Astrocyte (in vitro differentiated cells and primary cell): ENCODE results near the gene TLK2.
"Not testable (repeated sequence)": the region's sequence is repeated elsewhere in the genome, so short reads cannot be mapped to it uniquely, and the experiment has no call there.

Experiments used
- EZH2 ChIP-seq: IDR thresholded peaks from 2 replicates; pipeline ENCODE4 v1.6.1; 2012; ENCODE audit warnings: mild to moderate bottlenecking, low read length, inconsistent platforms; ENCODE audit not compliant: insufficient read depth
- TF ChIP-seq, protein P1 (sequence below): IDR thresholded peaks from 2 replicates; pipeline ENCODE4 v1.5.1; 2011; ENCODE audit warnings: low read depth, mild to moderate bottlenecking, inconsistent platforms, low read length, moderate library complexity; ENCODE audit not compliant: insufficient read depth

DNA sequence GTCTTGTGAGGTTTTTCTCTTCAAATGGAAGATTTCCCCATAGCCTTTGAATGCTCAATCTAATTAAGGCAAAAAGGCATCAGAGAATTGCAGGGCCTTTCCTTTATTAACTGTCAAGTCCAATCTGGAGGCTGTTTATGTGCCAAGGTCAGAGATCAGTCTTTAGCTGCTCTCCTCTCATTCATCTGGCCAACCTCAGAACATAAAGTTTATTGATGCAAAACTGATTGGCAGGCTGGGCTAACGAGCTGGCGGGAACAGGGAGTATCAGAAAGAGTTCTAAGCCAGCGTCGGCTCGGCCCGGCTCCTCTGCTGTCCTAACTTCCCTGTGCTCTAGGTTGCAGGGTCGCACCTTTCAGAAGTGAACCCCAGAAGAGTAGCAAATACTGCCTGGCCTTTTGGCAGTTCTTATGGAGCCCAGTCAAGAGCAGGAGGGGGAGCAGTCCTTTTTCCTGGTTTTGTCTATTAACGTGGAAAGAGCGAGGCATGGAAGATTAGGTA is 7.2 kb upstream of the TLK2 start:
- TF ChIP-seq, protein P1, sequence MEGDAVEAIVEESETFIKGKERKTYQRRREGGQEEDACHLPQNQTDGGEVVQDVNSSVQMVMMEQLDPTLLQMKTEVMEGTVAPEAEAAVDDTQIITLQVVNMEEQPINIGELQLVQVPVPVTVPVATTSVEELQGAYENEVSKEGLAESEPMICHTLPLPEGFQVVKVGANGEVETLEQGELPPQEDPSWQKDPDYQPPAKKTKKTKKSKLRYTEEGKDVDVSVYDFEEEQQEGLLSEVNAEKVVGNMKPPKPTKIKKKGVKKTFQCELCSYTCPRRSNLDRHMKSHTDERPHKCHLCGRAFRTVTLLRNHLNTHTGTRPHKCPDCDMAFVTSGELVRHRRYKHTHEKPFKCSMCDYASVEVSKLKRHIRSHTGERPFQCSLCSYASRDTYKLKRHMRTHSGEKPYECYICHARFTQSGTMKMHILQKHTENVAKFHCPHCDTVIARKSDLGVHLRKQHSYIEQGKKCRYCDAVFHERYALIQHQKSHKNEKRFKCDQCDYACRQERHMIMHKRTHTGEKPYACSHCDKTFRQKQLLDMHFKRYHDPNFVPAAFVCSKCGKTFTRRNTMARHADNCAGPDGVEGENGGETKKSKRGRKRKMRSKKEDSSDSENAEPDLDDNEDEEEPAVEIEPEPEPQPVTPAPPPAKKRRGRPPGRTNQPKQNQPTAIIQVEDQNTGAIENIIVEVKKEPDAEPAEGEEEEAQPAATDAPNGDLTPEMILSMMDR: not testable (repeated sequence)
- TF ChIP-seq EZH2: not testable (repeated sequence)
